Fibroblast of upper back skin (primary cell): ENCODE measurements around the gene FEM1B.

Experiments
- DNase-seq: peaks from one replicate; pipeline ENCODE4 v3.0.0-alpha.2; 2013

Gene FEM1B

DNA sequence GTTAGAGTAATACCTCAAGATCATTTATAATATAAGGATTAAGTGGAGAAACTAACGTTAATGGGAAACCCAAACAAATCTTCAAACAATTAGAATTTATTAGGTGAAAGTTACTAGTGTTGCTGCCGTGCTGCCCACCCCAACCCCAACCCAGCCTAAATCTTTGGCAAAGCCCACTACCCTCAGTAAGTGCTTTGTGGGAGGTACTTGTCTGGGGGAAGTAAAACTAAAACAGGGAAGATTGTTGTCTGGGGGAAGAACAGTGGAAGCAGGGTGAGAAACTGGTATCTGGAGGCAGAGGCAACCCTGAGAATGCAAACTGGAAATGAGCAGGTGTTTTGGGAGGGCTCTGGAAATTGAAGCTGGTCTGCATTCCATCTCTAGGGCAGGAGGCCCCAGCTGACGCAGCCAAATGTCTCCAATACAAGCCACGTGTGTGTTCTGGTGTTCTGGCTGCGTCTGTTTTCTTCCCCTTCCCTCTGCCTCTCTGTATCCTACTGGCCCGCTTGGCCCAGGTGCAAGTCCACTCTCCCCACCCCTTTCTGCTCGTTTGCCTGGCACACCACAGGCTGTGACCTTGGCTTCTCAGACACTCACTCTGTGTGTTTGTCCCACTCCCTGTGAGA, 32.7 kb downstream of the FEM1B start:
- DNase-seq = no peak

DNA sequence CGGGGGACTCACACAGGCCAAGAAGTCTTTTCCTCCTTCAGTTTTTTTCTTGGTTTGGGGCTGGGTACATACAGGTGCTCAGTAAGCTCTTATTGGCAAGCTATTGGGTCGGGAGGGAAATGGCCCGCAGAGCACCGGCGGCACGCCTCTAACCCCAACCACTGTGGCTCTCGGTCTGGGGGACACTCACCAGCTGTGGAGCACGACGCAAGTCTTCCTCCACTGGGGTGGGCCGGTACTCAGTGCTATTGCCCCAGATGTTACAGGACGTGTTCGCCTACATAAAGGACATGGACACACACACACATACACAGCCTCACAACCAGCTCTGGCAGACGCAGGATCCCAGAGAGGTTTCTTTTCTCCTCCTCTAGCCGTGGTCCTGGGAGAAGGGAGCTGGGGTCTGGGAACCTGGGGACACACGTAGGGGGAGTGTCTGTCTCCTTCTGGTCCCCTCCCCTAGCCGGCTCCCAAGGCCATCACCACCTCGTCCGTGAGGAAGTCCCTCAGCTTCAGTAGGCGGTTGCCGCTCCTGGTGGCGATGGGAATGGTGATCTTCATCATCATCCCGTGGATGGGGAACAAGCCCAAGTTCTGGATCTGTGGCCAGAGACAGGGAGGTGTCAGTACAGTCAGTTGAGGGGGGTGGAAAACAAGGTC, 33.4 kb downstream of the FEM1B start:
- DNase-seq = no peak

GRCh38 chr15:68311464-68311835, 33.9 kb downstream of the FEM1B start:
- DNase-seq = no peak

- DNase-seq = no peak
These were observed 34.5 kb downstream of the FEM1B start for GRCh38 chr15:68311859-68312557.

- no peak for DNase-seq
These were observed 35.2 kb downstream of the FEM1B start for GRCh38 chr15:68312701-68313204.

GRCh38 chr15:68313501-68314410, 36.2 kb downstream of the FEM1B start:
- no peak for DNase-seq

- no peak for DNase-seq
These were observed 37.0 kb downstream of the FEM1B start for GRCh38 chr15:68314563-68314962.

DNA sequence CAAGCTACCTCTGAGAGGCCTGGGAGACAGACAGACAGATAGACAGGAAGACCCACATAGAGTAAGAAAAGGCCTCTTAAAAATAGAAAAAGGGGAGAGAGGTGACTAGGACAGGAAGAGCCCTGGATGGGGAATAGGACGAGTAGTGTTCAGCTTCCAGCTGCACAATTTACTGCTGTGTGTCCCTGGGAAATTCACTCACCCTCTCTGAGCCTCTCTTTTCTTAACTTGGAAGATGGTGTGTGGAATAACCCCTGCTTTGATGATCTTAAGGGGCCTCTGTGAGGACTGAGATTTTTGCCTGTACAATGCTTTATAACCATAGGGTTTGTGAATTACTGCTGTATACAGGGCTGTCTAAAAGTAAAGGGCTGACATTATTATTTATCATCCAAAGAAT, 37.5 kb downstream of the FEM1B start:
- DNase-seq = no peak

- DNase-seq = no peak
These were observed 38.0 kb downstream of the FEM1B start for GRCh38 chr15:68315495-68316031.

DNA sequence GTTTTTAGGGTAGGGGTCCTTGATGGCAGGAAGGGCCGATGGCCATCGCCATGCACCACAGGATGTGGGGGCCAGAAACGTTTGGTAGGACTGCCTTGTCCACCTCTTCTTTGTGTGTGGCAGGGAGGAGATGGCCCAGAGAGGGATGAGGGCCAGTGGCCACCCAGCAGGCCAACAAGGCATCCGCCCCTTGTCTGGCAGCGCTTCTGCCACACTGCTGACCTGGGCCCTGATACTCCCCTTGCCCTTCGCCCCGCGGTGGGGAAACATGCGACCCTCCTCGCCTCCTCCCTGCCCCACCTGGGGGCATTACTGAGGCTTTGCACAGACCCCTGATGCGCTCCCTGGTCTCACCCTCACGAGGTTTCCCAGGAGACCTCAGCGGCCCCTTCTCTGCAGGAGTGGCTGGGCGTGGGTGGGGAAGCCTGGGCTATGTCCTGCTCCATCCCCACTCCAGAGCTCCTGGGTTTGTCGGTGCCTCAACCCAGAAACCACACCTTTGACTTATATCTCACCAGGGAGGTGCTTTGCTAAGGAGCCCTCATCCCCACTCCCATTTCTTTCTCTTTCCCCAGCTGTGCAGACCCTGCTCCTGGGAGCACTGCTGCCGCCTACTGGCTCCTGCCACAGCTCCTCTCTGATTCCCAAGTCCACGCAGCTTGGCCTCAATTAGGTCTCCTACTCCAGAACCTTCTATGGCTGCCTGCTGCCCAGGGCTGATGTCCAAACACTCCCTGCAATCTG, 38.7 kb downstream of the FEM1B start:
- DNase-seq = no peak

GRCh38 chr15:68317281-68318007, 39.9 kb downstream of the FEM1B start:
- no peak for DNase-seq

- DNase-seq = no peak
These were observed 40.7 kb downstream of the FEM1B start for GRCh38 chr15:68318008-68318835.

DNA sequence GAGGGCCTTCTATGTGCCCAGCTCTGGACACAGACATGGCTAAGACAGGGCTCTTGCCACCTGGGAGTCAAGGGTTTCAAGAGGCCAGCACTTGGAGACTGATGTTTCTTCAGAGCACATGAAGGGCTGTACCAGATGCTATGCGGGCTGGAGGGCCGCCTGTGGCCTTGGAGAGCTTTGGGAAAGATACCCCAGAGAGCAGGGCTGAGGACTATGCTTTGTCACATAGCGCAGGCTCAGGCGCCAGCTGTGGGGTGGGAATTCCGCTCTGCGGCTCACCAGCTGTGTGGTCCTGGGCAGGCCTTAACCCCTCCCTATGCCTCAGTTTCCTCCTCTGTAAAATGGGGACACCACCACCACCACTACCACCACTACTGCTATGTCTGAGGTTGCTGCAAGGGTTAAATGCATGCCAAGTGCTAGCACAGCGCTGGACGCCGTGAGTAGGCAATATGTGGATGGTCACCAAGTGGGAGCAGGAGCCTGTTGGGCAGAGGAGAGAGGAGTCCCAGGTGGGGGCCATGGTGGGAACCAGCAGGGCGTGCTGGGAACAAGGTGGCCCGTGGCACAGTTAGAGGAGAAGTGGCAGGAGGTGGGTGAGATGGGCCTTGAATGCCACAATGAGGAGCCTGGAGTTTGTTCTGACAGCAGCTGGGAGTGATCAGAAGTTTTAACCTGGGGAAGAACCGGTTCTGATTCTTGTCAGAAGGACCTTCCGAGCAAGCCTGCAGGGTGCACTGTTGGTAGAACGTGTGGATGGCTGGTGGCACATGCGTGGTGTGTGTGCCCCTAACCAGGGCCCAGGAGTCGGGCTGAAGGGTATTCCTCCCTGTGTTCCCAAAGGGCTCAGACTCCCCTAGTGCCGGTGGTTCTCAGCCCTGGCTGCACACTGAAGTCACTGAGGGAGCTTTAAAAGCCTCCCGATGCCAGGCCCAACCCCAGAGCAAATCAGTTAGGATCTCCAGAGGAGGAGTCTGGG, 41.7 kb downstream of the FEM1B start:
- no peak for DNase-seq

DNA sequence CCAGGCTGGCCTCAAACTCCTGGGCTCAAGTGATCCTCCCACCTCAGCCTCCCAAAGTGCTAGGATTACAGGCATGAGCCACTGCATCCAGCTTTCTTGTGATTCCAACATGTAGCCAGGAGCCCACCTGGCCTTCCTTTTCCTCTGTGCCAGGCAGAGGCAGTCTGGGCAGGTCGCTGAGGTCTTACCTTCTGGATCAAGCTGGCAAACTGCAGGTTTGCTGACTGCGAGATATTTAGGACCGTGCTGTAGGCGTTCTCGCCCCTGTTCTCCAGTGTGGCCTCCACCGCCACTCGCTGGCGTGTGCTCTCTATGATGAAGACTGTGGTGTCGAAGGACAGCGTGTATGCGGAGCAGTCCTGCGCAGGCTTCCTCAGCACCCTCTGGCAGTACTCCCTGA, 42.5 kb downstream of the FEM1B start:
- DNase-seq = no peak

DNA sequence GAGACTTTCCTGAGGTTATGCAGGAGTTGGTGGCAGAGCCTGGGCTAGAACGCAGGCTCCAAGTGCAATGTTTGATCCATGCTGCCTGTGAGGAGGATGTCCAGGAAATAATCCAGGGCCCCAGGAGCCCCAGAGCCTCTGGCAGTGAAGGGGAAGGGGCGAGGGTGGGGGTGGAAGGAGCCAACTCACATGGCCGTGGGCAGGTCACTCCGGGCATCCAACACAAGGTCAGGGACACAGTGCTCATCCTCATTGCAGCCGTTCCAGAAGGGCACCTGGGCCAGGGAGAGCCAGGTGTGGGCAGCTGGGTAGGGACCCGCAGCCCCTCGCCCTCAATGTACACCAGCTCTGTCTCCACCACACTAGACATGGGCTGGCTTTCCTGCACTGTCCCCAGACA, 43.7 kb downstream of the FEM1B start:
- no peak for DNase-seq

- DNase-seq = no peak
These were observed 45.3 kb downstream of the FEM1B start for GRCh38 chr15:68322796-68323195.

DNA sequence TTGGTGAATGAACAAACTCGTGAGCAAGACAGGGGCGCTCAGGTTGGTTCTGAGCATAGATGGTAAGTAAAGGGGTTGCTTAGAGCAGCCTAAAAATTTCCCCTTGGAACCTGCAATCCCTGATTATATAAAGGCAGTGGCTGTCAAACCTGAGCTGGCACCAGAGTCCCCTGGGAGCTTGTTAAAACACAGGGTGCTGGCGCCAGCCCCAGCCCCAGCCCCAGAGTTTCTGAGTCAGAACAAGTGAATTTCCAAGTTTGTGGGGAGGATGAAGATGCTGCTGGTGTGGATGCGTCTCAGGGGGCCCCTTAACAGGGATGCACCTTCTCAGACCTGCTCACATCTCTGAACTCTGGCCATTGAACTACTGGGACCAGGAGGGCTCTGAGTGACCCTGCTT, 48.2 kb downstream of the FEM1B start:
- no peak for DNase-seq

DNA sequence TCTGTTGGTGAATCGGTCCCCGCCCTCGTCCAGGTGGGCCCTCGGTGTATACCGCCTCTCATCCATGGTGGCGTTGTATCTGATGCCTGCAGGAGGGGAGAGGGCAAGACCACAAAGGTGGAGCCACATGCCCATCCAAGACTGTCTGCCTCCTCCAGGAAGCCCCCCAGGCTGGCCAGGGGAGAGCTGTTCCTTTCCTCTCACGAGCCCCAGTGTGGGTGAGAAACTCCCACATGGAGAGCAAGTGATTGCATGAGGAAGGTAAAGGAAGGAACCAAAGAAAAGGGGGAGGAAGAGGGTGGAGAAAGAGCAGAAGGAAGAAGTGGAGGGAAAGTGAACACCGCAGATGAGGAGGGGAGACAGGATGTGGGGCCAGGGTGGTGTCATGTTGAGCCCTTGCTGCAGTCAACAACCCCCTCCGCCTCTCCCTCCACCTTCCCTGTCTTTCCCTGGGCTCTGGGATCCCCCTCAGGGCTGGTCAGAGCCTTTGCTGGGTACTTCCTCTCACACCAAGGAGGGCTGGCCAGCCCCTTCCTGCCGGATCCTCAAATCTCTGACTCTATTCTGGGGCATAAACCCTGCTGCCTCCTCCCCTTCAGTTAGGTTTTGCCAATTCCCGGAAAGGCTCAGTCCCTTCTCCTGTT, 49.3 kb downstream of the FEM1B start:
- DNase-seq = no peak

DNA sequence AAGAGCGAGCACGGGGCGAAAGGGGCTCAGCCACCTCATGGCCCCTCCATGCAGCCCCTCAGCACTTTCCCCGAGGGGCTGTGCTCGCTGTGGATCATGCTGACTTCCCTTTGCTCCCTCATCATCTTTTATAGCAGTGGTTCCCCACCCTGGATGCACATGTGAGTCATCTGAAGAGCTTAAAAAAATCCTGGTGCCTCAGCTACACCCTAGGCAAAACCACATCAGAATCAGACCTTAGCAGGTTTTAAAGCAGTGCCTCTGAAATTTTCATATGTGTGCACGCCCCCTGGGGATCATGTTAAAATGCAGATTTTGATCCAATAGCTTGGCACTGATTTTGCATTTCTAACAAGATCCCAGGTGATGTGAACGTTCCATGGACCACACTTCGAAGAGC, 50.9 kb downstream of the FEM1B start:
- no peak for DNase-seq
